ENCODE data around the gene STK38.

The STK38 gene

DNA sequence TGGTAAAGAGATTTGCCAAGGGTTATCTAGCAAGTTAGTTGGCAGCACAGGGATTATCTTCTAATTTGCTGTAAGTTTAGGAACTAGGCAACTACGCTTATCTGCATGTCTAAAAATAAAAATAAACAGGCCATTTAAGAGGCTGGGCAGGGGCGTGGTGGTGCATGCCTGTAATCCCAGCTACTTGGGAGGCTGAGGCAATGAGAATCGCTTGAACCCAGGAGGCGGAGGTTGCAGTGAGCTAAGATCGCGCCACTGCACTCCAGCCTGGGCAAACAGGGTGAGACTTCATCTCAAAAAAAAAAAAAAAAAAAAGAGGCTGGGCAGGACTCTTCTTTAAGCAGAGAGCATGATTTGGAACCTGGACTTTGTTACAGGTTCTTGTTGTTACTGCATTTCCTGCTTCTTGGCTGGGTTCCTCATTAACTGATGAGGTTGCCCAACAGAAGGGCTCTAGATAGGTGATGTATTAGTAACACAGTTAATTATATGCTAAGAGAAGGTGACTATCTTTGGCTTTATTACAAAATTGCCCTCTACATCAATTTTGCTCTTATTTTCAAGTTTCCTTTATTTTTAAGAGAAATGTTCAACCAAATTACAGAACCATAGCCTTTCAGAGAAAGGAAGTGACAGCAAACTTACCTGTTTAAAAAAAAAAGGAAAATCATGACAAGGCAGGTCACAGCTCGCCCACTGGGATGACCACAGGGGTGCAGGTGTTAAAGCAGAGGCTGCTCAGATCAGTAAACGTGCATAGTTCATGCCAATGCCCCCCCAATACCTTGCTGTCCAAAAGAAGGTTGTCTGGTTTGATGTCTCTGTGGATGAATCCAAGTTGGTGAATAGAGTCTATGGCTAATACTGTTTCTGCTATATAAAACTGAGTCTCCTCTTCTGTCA, 32.5 kb downstream of the STK38 start:
- DNase-seq (ENCODE audit: low read depth) = no peak
- no peak overlapping the region for H3K4me3 ChIP-seq (replicated peaks; ENCODE audit: low read depth, low read length)
- TF ChIP-seq, protein P1, sequence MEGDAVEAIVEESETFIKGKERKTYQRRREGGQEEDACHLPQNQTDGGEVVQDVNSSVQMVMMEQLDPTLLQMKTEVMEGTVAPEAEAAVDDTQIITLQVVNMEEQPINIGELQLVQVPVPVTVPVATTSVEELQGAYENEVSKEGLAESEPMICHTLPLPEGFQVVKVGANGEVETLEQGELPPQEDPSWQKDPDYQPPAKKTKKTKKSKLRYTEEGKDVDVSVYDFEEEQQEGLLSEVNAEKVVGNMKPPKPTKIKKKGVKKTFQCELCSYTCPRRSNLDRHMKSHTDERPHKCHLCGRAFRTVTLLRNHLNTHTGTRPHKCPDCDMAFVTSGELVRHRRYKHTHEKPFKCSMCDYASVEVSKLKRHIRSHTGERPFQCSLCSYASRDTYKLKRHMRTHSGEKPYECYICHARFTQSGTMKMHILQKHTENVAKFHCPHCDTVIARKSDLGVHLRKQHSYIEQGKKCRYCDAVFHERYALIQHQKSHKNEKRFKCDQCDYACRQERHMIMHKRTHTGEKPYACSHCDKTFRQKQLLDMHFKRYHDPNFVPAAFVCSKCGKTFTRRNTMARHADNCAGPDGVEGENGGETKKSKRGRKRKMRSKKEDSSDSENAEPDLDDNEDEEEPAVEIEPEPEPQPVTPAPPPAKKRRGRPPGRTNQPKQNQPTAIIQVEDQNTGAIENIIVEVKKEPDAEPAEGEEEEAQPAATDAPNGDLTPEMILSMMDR (IDR thresholded peaks at IDR 0.05; ENCODE audit: low read length, missing control alignments) = no peak

DNA sequence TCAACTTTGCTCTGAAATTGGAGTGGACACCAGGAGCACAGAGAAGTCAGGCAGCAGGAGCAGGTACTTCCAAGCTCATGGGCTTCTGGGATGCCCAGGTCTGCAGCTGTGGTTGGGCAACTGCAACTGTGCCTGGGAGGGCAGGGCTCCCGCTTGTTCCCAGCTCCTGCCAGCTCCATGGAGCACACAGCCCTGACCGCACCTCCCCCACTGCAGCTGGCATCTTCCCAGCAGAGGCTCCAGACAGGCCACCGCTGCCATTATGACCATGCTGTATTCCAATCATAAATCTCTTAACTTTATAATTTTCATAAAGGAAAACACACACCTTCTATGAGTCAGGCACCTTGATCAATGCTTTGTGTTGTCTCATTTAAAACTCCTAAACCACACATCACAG, 36.9 kb downstream of the STK38 start:
- no peak overlapping the region for H3K4me3 ChIP-seq (replicated peaks; ENCODE audit: low read depth, low read length)
- DNase-seq (ENCODE audit: low read depth) = no peak
- TF ChIP-seq, protein P1 (IDR thresholded peaks at IDR 0.05; ENCODE audit: low read length, missing control alignments) = no peak

DNA sequence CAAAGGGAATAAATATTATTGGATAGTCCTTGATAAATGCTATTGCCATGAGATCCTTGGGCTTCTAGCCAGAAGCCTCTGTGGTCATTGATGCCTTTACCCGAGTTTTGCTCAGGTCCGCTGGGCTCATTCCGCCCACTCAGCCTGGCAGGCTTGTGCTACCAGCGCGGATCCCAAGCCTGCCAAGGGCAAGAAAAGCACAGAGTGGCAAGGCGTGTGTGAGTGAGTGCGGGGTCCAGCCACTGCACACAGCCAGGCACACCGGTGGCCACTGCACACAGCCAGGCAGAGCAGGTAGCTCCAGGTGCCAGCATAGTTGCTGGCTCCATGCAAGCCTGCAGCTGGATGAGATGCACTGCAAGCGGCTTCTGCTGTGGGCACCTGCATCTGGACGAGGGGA, 38.7 kb downstream of the STK38 start:
- TF ChIP-seq, protein P1 (IDR thresholded peaks at IDR 0.05; ENCODE audit: low read length, missing control alignments) = no peak
- no peak overlapping the region for H3K4me3 ChIP-seq (replicated peaks; ENCODE audit: low read depth, low read length)
- DNase-seq (ENCODE audit: low read depth) = no peak

DNA sequence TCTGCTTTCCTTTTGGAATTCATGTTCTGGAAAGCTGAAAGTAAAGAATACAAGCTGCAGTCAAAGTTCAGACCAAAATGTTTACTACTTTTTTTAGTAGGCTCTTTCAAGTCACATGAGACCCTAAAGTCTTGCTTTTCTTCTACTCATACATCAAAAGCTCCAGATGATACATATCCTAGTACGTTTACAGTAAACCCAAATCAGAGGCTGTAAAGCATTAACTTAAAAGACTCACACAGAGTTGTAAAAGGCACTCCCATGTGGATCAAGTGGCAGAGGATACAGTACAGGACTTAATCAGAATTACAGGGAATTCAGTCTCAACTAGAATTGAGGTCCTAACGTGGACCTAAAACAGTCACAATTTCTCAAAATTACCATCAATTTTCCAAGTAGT, 40.7 kb downstream of the STK38 start:
- DNase-seq (ENCODE audit: low read depth) = no peak
- H3K4me3 ChIP-seq (replicated peaks; ENCODE audit: low read depth, low read length) = no peak overlapping the region
- TF ChIP-seq, protein P1 (IDR thresholded peaks at IDR 0.05; ENCODE audit: low read length, missing control alignments) = no peak

DNA sequence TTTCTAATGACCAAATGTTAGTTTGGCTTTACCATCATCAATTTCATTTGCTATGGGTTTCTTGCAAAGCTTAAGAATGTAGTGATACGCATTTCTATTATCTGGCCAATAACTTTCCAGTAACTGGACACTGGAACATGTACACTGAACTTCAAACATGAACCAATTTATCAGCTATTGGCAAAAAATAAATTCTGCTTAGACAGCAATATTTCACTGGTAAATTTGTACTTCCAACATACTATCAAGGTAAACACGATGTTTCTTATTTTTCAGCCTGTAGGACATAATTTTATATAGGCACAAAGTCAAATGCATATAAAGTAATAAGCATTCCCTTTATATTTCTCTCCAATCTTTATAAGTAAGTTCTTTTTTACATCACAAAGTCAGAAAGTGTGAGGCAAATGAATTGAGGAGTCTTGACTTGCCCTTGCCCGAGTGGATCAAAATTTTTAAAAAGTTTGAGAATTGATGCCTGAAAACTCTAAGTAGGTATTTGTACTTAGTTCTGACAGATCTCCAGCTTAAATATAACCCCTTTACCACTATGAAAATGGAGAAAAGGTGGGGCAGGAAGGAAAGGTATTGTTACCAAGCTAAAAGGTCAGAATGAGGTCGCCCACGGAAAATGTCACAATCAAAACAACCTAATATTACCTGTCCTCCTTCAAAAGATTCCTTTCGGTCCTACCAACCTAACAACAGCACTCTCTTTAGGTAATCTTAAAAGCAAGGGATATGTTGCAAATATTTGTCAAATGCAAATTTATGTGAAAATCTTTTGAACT, 41.3 kb downstream of the STK38 start:
- DNase-seq (ENCODE audit: low read depth) = no peak
- TF ChIP-seq, protein P1 (IDR thresholded peaks at IDR 0.05; ENCODE audit: low read length, missing control alignments) = no peak
- H3K4me3 ChIP-seq (replicated peaks; ENCODE audit: low read depth, low read length) = no peak overlapping the region

DNA sequence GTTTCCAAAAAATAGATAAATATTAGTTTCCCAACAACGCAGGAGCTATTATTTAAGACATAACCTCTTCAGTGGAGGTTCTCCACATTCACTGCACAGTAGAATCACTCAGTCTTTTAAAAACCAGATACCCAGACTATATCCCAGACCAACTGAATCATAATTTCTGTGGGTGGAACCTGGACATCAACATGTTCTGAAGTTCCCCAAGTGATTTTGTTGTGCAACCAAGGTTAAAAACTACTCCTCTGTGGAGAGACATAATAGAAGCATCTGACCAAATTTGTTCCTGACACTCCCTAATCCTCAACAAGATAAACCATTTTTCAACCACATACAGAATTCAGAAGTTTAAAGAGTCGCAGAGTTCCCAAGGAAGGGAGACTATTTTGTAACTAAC, 42.3 kb downstream of the STK38 start:
- TF ChIP-seq, protein P1 (IDR thresholded peaks at IDR 0.05; ENCODE audit: low read length, missing control alignments) = no peak
- peak; percentile 34 for DNase-seq (ENCODE audit: low read depth)
- no peak overlapping the region for H3K4me3 ChIP-seq (replicated peaks; ENCODE audit: low read depth, low read length)
